GM12875 (cell line): ENCODE results near the gene GPR157.

Experiments used
- H3K4me3 ChIP-seq: one replicate; pipeline ENCODE4 v1.5.1; 2011; ENCODE audit warnings: low read depth, low read length, control low read depth
- TF ChIP-seq, protein P1 (sequence below): IDR thresholded peaks from 2 replicates; pipeline ENCODE4 v1.5.1; 2011; ENCODE audit warnings: low read depth, mild to moderate bottlenecking, control low read depth, inconsistent platforms, low read length, moderate library complexity, borderline replicate concordance; ENCODE audit not compliant: insufficient read depth

GPR157 gene, protein sequence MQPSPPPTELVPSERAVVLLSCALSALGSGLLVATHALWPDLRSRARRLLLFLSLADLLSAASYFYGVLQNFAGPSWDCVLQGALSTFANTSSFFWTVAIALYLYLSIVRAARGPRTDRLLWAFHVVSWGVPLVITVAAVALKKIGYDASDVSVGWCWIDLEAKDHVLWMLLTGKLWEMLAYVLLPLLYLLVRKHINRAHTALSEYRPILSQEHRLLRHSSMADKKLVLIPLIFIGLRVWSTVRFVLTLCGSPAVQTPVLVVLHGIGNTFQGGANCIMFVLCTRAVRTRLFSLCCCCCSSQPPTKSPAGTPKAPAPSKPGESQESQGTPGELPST

DNA sequence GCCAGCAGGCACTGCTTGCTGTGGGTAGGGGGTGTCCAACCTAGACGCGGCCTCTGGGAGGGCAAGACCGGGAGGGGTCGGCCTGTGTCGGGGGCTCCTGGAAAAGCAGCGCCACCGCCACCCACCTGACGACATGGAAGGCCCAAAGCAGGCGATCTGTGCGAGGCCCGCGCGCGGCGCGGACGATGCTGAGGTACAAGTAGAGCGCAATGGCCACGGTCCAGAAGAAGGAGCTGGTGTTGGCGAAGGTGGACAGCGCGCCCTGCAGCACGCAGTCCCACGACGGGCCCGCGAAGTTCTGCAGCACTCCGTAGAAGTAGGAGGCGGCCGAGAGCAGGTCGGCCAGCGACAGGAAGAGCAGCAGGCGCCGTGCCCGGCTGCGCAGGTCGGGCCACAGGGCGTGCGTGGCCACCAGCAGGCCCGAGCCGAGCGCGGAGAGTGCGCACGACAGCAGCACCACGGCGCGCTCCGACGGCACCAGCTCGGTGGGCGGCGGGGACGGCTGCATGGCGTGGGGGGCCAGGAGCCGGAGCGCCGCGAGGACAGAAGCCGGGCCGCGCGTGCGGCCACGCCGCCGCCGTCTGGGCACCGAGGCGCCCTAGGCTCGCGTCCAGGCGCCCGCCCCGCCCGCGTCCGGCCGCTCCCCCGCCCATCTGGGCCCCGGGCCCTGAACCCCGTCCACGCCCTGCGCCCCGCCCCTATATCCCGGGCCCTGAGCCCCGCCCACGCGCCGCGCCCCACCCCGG lies at the start of gene GPR157:
Gene GPR157, minus strand, starts transcription at position 583 of the 746 bp plus-strand sequence. Its CDS starts 75 bp downstream, at position 508.
- TF ChIP-seq, protein P1, sequence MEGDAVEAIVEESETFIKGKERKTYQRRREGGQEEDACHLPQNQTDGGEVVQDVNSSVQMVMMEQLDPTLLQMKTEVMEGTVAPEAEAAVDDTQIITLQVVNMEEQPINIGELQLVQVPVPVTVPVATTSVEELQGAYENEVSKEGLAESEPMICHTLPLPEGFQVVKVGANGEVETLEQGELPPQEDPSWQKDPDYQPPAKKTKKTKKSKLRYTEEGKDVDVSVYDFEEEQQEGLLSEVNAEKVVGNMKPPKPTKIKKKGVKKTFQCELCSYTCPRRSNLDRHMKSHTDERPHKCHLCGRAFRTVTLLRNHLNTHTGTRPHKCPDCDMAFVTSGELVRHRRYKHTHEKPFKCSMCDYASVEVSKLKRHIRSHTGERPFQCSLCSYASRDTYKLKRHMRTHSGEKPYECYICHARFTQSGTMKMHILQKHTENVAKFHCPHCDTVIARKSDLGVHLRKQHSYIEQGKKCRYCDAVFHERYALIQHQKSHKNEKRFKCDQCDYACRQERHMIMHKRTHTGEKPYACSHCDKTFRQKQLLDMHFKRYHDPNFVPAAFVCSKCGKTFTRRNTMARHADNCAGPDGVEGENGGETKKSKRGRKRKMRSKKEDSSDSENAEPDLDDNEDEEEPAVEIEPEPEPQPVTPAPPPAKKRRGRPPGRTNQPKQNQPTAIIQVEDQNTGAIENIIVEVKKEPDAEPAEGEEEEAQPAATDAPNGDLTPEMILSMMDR, result 0 out of 2 replicates have a peak, but pooled peaks have one; percentile 11
- peak within 1 kb of the TSS; percentile 77 for H3K4me3 ChIP-seq

DNA sequence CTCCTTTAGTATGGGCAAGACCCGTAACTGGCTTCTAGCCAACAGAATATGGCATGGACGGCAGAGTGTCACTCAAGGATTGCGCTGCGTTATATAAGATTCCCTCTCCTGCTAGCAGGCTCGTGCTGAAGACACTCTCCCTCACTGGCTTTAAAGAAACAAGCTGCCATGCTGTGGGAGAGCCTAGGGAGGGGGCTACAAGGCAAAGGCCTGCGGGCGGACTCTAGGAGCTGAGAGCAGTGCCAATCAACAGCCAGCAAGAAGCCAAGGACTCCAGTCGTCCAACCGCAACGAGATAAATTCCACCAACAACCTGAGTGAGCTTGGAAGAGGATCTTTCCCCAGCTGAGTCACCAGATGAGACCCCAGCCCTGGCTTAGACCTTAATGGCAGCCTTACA lies 45.9 kb upstream of the GPR157 start:
- TF ChIP-seq, protein P1, result no peak
- no peak overlapping the region for H3K4me3 ChIP-seq

DNA sequence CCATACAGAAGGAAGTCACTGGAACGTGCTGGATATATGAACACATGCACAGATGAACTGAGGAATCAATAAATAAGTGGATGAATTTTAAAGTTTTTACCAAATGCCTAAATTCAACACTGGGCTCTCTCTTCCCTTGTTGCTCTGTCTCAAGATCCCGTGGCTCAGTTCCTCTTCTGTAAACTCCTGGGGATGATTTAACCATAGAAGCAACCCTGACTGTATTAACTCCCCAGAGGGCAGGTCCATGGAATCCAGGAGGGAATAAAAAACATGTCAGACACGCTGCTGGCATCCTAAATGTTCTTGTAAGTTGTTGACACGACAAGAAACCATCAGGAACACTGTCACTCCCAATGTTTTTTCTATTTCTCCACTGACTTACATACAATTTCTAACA lies 45.3 kb upstream of the GPR157 start:
- TF ChIP-seq, protein P1, result no peak
- no peak overlapping the region for H3K4me3 ChIP-seq

DNA sequence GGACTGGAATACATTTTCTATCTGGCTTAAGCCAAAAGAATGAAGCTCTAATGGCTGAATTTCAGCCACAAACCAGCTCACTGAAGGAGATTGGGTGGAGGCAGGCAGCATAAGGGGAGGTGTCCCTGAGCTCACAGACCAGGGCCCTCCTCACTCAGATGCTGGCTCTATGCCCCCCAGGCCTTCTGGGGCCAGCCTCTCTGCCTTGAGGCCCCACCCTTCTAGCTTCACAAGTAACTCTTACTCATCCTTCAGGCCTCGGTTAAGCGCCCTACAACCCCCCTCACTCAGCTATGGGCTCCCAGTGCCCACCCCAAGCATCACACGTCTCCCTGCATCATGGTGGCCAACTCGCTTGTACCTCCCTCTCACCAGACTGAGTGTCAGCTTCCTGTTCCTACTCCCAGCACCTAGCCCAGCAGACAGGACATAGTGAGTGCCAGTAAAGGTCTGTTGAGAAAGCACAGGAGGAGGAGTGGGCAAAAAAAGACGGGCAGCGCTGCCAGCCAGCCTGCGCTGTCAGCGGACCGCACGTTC lies 40.8 kb upstream of the GPR157 start:
- no peak overlapping the region for H3K4me3 ChIP-seq
- TF ChIP-seq, protein P1, result no peak

DNA sequence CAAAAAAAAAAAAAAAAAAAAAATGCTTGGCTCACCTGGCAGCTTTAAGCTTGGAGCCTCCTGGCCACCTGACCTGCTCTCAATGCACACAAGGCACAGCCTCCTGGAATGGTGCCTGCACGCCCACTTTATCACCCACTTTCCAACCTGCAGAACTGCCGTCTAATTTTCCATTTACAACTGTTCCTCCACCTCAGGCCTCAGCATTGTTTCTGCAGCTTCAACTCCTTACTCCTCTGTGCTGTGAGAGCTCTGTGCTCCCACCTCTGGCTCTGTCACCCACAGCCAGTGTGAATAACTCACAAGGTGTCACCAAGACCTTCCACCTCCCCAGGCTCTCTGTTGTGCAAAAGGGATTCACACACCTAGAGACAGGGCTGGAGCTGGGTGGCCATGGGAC lies 38.7 kb upstream of the GPR157 start:
- H3K4me3 ChIP-seq, result no peak overlapping the region

DNA sequence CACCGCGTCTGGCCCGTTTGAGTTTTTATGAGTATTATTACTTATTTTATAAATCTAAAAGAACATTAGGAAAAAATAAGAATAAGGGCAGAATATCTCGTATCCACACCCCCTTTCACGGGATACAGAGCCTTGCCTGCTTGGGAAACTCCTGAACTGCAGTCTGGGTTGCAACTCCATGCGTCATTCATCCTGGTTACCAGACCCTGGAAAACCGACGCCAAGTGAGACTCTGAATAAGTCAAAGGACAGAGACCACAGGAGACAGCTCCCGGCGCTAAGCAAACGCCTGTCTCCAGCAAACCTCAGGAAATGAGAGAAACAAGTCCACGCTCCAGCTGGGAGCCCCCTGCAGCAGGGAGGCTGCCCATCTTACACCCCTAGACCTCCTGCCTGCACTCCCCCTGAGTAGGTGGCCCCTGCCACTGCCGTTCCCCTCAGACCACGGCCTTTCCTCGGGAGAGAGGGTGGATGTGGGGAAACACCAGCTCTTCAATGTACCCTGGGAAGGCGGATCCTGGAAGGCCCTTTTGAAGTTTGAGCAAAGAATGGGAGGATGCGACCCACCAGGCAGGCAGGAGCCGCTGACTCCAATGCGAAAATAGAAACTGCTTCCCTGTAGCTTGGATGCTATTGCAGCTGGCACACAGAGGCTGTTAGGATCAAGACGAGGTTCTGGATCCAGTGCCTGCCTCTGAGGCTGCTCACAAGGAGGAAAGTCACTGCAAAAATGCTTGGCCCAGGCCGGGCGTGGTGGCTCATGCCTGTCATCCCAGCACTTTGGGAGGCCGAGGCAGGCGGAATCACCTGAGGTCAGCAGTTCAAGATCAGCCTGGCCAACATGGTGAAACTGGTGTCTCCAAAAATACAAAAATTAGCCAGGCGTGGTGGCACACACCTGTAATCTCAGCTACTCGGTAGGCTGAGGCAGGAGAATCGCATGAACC lies 37.7 kb upstream of the GPR157 start:
- TF ChIP-seq, protein P1, result no peak
- H3K4me3 ChIP-seq, result no peak overlapping the region

More for the DNA sequence above, 38.7 kb upstream of the GPR157 start:
- TF ChIP-seq, protein P1, result no peak
